ENCODE measurements around the gene FRZB. TPM values are rescaled to one million over a fixed set of nuclear protein-coding genes. Genes with fewer than 3 reads are reported as not detected.
A peak's percentile ranks its signal among the peaks of the same experiment; 100 is the strongest.

The FRZB gene
- total and polyA plus RNA-seq, 12 donors: 0.30 to 2.5 (median 1.6) TPM

DNA sequence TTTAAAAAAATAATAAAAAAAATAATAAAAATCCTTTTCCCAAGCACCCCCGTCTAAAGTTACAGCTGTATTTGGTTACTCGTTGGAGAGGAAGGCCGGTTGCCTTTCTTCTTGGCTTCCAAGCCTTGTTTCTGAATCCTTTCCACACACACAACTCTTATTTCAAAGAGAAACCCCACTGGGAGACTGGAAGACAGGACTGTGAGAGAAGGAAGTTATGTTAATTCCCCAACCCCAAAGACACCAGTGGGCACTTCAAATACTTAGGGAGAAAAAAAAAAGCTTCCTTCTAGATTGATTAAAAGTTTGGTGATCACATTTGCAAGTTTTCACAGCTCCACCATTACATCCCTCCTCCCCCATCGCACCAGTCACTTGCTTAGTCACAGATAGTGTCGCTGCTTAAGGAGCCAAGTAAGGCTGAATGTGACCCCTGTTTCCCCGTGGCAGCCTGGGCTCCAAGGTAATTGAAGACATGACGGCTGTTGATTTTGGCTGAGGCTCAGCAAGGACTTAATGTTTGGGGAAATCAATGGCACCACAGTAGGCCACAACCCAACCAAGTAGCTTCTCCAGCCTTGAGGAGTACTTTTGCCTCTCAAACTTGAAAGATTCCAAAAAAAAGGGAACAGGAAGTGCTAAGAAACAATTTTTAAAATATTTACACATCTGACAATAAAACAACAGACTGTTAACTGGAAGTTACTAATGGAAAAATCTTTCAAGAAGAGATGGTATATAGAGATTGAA lies 40.8 kb upstream of the FRZB start:
- DNase-seq: no peak
- no peaks in the 10 kb centered on the region for H3K4me1 ChIP-seq (replicated peaks in 1 of 2)
- intact Hi-C loops (cut with DNase I): no loop called here
- H3K27ac ChIP-seq: no peak overlapping the region
- TF ChIP-seq, protein P1, sequence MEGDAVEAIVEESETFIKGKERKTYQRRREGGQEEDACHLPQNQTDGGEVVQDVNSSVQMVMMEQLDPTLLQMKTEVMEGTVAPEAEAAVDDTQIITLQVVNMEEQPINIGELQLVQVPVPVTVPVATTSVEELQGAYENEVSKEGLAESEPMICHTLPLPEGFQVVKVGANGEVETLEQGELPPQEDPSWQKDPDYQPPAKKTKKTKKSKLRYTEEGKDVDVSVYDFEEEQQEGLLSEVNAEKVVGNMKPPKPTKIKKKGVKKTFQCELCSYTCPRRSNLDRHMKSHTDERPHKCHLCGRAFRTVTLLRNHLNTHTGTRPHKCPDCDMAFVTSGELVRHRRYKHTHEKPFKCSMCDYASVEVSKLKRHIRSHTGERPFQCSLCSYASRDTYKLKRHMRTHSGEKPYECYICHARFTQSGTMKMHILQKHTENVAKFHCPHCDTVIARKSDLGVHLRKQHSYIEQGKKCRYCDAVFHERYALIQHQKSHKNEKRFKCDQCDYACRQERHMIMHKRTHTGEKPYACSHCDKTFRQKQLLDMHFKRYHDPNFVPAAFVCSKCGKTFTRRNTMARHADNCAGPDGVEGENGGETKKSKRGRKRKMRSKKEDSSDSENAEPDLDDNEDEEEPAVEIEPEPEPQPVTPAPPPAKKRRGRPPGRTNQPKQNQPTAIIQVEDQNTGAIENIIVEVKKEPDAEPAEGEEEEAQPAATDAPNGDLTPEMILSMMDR (IDR thresholded peaks at IDR 0.05): no peak
- no peak for TF ChIP-seq POLR2A (IDR thresholded peaks at IDR 0.05)
- no peaks in the 10 kb centered on the region for H3K36me3 ChIP-seq (replicated peaks in 1 of 2)
- H3K9me3 ChIP-seq (replicated peaks in 1 of 3): no peaks in the 10 kb centered on the region
- no peaks in the 10 kb centered on the region for H3K27me3 ChIP-seq
- 74 to 83% (median 76%) methylated on average over 7 of the region's 7 CpGs for WGBS, 4 donors
- H3K4me3 ChIP-seq: no peak overlapping the region

DNA sequence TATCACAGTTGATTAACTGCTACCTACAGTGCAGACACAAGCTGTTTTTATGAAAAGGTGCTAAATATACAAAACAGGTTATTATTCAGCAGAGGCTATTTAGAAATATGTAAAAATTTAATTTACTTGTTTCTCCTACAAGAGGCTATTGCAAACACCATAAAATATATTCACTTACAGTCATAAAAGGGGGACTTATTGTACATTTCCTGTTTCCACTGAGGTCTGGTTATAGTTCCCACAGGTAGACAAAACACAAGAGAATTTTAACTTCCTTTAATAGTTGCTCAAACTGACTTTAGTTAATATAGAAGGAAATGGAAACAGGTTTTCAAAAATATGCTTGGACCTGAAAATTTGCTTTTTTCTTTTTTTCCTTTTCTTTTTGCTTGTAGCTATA lies 40.0 kb upstream of the FRZB start:
- Histone ChIP-seq H3K27me3 (no peaks in the 10 kb centered on the region), H3K36me3 (replicated peaks in 1 of 2) (no peaks in the 10 kb centered on the region), H3K9me3 (replicated peaks in 1 of 3) (no peaks in the 10 kb centered on the region), H3K27ac (no peak overlapping the region), H3K4me3 (peak overlapping the region in 1 of 4 donors; percentile 8), H3K4me1 (replicated peaks in 1 of 2) (no peaks in the 10 kb centered on the region)
- no peak for TF ChIP-seq POLR2A (IDR thresholded peaks at IDR 0.05)
- TF ChIP-seq, protein P1 (IDR thresholded peaks at IDR 0.05): no peak
- DNase-seq: no peak
- intact Hi-C loops (cut with DNase I): no loop called here

DNA sequence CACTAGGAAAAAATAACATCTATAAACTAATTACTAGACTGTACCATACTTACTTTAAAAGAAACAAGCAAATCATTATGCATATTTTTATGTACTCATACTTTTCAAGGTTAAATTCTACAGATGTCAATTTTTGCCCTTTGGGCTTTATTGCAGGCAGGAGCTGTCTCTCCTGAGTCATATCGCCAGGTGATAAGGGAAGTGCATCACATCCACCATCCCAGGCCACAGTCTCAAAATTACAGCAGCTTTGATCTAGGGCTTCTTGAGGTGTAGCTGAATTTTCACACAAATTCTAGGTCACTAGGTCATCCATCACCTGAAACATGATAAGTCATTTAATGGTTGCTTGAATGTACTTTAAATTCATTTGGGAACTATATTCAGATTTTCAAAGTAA lies 38.4 kb upstream of the FRZB start:
- WGBS, 4 donors: 90 to 92% (median 91%) methylated on average over 1 of the region's 1 CpG
- Histone ChIP-seq H3K4me1 (replicated peaks in 1 of 2) (no peaks in the 10 kb centered on the region), H3K4me3 (no peak overlapping the region), H3K36me3 (replicated peaks in 1 of 2) (no peaks in the 10 kb centered on the region), H3K27ac (no peak overlapping the region), H3K9me3 (replicated peaks in 1 of 3) (no peaks in the 10 kb centered on the region), H3K27me3 (no peaks in the 10 kb centered on the region)
- TF ChIP-seq POLR2A (IDR thresholded peaks at IDR 0.05): no peak
- TF ChIP-seq, protein P1 (IDR thresholded peaks at IDR 0.05): no peak
- intact Hi-C loops (cut with DNase I): no loop called here
- no peak for DNase-seq

DNA sequence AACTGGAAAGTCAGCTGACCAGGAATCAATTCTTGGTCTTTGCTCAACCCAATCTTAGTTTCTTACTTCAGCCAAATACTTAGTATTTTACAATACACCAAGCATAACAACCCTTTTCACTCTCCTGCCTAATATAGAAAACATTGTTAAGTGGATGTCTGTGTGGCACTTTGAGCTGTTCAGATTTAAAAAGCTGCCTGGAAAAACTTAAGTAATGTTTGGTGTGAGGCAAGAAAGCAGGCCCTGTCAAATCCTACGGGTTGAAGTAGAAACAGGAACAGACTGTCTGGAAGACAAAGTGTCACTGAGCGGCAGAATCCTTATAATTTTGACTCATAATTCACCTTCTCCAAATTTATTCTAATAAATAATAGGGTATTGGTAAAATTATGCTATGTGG lies 37.1 kb upstream of the FRZB start:
- TF ChIP-seq, protein P1 (IDR thresholded peaks at IDR 0.05): no peak
- no peak for TF ChIP-seq POLR2A (IDR thresholded peaks at IDR 0.05)
- intact Hi-C loops (cut with DNase I): no loop called here
- Histone ChIP-seq H3K4me1 (replicated peaks in 1 of 2) (no peaks in the 10 kb centered on the region), H3K36me3 (replicated peaks in 1 of 2) (no peaks in the 10 kb centered on the region), H3K9me3 (replicated peaks in 1 of 3) (no peaks in the 10 kb centered on the region), H3K27ac (no peak overlapping the region), H3K27me3 (no peaks in the 10 kb centered on the region), H3K4me3 (no peak overlapping the region)
- no peak for DNase-seq
- WGBS, 4 donors: 86 to 96% (median 90%) methylated on average over 2 of the region's 2 CpGs

Data from adrenal gland (tissue), 12 donors.